Cardiac fibroblast (primary cell): ENCODE measurements around the gene FMR1.
A peak's percentile ranks its signal among the peaks of the same experiment; 100 is the strongest.

Experiments used
- DNase-seq, 2 donors: peaks; one replicate each; pipeline versions ENCODE4 v3.0.0 to v3.0.0-alpha.2; 2010; ENCODE audit warnings: low read depth in 2 of 2
- H3K4me3 ChIP-seq, 2 donors: replicated peaks in 1 of 2; 1 replicate in 1 of 2; 2 replicates in 1 of 2; pipeline ENCODE4 v1.5.1; 2011; ENCODE audit warnings: low read depth in 2 of 2, low read length in 2 of 2, mild to moderate bottlenecking in 2 of 2, moderate library complexity in 1 of 2
- TF ChIP-seq, protein P1 (sequence below): IDR thresholded peaks from one replicate; pipeline ENCODE4 v1.5.1; 2011; ENCODE audit warnings: low read depth, mild to moderate bottlenecking, low read length, inconsistent platforms

Gene FMR1

DNA sequence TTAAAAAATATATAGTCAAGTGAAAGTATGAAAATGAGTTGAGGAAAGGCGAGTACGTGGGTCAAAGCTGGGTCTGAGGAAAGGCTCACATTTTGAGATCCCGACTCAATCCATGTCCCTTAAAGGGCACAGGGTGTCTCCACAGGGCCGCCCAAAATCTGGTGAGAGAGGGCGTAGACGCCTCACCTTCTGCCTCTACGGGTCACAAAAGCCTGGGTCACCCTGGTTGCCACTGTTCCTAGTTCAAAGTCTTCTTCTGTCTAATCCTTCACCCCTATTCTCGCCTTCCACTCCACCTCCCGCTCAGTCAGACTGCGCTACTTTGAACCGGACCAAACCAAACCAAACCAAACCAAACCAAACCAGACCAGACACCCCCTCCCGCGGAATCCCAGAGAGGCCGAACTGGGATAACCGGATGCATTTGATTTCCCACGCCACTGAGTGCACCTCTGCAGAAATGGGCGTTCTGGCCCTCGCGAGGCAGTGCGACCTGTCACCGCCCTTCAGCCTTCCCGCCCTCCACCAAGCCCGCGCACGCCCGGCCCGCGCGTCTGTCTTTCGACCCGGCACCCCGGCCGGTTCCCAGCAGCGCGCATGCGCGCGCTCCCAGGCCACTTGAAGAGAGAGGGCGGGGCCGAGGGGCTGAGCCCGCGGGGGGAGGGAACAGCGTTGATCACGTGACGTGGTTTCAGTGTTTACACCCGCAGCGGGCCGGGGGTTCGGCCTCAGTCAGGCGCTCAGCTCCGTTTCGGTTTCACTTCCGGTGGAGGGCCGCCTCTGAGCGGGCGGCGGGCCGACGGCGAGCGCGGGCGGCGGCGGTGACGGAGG, at the start of gene FMR1:
FMR1 (plus strand) TSS at position 728 of the 831 bp plus-strand sequence. CDS start 261 bp downstream, outside the sequence.
- peak; percentile 90 to 94 for DNase-seq

DNA sequence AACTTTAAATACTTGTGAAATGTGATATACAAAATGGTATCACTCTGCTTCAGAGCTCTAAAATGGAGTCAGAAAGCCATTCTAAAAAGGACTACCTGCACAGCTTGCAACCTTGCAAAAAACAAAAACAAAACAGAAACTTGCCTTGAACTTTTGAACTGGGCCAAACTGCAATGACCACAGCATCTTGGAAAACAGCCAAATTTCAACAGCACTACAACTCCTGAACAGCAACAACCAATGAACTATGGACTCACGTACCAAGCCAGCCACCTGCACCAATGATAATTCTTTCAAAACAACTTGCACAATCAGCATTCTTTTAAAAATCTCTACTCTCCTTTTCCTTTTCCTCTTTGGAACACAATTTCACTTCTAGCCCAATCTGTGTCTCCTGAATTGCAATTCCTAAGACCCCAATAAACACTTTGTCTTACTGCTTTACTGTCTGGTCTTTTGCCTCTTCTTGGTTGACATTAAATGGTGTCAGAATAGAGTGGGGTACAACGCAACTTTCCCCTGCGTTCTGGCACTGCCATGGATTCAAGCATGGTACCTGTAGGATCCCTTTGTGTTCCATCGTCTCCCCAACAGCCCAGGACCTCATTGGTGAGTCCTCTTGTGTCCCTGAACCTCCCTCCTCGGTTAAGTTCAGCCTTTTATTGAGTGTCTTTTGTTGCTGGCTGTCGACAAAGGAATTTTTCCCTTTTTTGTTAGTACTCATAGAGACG, 35.7 kb upstream of the FMR1 start:
- peak; percentile 22 to 30 for DNase-seq

More for the DNA sequence above, at the start of gene FMR1:
- TF ChIP-seq, protein P1, sequence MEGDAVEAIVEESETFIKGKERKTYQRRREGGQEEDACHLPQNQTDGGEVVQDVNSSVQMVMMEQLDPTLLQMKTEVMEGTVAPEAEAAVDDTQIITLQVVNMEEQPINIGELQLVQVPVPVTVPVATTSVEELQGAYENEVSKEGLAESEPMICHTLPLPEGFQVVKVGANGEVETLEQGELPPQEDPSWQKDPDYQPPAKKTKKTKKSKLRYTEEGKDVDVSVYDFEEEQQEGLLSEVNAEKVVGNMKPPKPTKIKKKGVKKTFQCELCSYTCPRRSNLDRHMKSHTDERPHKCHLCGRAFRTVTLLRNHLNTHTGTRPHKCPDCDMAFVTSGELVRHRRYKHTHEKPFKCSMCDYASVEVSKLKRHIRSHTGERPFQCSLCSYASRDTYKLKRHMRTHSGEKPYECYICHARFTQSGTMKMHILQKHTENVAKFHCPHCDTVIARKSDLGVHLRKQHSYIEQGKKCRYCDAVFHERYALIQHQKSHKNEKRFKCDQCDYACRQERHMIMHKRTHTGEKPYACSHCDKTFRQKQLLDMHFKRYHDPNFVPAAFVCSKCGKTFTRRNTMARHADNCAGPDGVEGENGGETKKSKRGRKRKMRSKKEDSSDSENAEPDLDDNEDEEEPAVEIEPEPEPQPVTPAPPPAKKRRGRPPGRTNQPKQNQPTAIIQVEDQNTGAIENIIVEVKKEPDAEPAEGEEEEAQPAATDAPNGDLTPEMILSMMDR = no peak
- peak within 1 kb of the TSS; percentile 69 to 79 for H3K4me3 ChIP-seq

DNA sequence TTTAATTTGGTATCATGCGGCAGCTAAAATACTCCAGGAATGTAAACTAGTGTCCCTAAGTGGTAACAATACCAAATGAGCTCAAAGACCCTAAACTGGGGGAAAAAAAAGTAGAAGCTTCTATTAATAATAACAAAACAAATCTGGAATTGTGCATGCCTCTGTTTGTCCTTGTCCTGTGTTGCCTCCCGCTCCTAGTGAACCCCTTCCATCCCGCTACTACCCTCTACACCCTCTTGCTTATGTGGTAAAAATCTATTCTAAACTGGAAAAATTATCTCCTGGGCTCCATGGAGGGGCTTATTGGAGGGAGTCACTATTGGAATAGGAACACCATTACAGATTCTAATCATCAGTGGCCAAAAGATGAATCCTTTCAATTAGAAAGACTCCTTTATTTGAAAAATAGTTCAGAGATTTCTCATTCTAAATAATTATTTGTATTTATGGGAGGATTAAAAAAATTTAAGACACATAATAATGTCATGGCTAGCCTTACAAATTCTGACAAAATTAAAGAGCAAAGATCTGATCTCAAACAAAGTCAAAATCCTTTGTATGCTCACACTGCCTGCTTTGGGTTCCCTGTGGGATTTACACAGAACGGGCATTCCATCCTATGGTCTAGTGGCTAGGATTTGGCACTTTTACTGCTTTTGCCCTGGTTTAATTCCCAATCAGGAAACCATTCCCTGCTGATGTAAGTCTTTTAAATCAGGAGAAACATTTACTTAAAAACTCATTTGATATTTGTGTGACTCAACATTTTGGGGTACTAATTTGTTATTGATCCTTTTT, 34.7 kb upstream of the FMR1 start:
- TF ChIP-seq, protein P1 = no peak
- no peak overlapping the region for H3K4me3 ChIP-seq
- no peak for DNase-seq

More for the DNA sequence above, 35.7 kb upstream of the FMR1 start:
- no peak overlapping the region for H3K4me3 ChIP-seq
- TF ChIP-seq, protein P1 = no peak

DNA sequence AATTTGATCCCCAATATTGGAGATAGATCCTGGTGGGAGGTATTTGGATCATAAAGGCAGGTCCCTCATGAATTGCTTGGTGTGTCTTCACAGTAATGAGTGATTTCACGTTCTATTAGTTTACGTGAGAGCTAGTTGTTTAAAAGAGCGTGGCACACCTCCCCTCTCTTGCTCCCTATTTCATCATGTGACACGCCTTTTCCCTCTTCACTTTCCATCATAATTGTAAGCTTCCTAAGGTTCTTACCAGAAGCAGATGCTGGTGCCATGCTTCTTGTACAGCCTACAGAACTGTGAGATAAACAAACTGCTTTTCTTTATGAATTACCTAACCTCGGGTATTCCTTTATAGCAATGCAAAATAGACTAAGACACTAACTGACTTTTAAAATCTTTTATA, 34.0 kb upstream of the FMR1 start:
- no peak overlapping the region for H3K4me3 ChIP-seq
- TF ChIP-seq, protein P1 = no peak
- no peak for DNase-seq

DNA sequence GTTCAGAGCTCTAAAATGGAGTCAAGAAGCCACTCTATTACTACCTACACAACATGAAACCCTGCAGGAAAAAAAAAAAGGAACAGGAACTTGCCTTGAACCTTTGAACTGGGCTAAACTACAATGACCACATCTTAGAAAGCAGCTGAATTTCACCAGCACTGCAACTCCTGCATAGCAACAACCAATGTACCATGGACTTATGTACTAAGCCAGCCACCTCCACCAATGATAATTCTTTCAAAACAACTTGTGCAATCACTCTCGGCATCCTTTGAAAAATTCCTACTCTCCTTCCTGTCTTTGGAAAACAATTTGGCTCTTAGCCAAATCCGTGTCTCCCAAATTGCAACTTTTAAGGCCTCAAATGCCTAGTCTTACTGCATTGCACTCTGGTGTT, 26.8 kb upstream of the FMR1 start:
- no peak overlapping the region for H3K4me3 ChIP-seq
- TF ChIP-seq, protein P1 = no peak
- peak; percentile 15 to 49 for DNase-seq

DNA sequence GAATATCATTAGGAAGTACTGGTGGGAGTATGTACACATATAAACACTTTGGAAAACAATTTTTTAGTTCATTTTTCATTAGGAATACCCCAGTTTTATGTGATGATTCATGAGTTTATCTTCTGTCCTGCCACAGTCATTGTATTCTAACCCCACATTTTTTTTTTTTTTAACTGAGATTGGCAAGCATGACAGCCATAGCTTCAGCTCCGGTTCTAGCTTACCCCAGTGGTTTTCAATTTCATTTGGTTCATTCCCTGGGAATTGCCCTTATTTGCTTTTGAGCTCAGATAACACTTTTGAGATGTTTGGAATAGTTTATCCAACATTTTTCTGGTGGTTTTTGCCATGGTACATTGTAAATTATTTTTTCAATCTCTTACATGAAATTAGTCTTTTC, 21.0 kb upstream of the FMR1 start:
- TF ChIP-seq, protein P1 = no peak
- no peak overlapping the region for H3K4me3 ChIP-seq
- no peak for DNase-seq
